Femur (tissue), 1 donor: ENCODE results near the gene ATP13A1.

Experiments
- DNase-seq: peaks from one replicate; pipeline ENCODE4 v3.0.0-alpha.2; 2017

Gene ATP13A1

DNA sequence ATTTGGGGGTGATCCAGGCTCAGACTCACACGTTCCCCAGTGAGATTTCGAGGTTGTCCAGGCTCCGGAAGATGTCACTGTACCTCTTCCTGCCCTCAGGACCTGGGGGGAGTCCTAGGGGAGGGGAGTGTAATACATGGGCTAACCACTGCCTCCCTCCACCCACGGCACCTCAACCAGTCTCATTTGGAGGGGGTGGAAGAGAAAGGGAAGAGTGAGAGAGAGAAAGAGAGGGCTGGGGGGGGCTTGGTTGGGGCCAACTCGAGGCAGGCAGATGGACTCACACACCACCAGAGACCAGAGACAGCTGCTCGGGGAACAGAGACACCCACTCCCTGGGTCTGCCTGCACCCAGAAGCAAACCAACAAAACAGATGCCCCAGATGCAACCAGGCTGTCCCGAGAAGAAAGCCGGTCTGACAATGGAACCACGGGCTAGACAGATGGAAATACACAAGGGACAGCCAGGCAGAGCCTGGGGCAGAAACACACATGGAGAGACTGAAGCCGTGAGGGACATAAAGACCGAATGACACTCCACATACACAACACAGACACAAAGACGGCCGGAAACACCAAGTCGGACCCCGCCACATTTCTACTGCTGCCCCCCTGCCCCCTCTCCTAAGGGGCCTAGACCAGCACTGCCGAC is 20.8 kb downstream of the ATP13A1 start:
- DNase-seq = no peak

DNA sequence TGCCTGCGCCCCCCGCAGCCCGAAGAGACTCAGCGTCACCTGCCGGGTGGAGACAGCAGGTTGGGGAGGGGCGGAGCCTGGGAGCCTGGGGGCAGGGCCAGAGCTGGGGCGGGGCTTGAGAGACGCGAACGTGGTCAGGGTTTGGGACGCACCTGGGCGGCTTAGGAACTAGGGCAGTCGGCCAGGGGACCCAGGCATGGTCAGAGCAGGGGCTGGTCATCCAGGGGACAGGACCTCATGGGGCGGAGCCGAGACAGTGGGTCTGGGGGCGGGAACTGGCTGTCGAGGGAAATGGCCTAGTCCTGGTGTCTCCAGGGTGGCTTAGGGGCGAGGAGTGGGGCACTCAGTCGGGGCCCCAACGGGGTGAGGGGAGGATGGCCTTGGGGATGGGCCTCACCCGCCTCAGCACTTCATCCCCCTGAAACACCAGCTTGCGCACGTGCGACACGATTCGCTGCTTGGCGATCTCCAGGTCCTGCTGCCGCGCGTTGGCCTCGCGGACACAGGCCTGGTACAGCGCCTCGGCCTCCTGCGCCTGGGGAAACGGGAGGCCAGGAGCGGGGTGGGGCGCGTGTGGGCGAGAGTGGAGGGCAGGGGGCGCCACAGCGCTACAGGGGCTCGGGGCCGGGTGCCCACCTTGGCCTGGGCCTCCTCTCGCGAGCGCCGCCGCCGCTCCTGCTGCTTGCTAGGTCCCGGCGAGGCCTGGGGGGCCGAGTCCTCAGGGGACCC is 25.8 kb downstream of the ATP13A1 start:
- DNase-seq = no peak

DNA sequence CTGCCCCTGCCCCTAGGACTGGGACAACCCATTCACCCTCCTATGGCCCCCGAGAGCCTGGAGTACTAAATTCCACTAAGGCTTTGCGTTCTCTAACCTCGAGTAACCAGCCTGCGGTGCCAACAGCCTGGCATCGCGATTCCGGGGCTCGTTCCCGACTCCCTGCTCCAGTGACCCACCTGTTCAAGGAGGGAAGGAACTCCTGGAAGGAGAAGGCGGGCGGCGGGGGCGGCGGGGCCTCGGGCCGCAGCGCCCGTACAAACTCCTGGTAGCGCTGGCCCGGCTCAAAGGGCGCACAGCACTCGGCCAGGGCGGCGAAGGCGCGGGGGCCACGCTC is 26.3 kb downstream of the ATP13A1 start:
- no peak for DNase-seq

DNA sequence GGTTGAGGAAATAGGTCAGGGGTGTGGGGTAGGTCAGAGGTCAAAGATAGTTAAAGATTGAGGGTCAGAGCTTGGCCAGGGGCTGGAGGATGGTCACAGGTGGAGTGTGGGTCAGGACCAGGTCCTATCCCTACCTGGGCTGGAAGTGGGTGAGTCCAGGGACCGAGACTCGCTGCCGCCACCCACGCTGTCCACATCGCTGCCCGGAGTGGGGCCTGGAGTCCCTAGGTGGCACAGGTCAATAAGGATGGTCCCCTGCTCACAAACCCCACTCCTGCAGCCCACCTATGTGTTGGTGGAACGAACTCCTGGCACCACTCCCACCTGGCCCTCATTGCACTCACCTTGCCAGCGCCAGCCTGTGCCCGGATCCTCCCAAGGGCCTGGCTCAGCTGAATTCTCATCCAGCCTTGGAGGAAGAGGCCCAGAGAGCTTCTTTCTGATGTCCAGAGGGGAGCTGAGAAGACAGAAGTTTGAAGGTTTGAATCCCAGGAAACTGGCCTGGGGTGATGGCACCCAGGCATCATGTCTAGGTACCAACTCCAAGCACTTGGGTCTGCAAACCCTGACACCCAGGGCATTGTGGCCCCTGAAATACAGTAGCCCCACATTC is 26.8 kb downstream of the ATP13A1 start:
- no peak for DNase-seq

DNA sequence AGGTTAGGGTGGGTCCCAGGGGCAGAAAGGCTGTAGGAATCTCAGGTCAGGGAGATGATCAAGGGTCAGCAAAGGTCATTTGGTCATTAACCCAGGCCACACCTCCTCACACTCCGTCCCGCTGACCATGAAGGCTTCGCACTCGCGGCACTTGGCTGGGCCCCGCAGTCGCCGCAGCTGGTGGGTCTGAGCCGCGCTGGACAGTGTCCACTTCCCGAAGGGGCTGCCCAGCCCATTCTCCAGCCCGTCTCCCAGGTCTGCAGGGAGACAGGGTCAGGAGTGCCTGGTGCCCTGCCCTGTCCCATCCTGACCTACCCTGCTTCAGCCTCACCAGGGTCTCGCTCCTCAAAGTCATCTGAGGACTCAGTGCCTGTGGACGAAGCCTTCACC is 28.2 kb downstream of the ATP13A1 start:
- no peak for DNase-seq

DNA sequence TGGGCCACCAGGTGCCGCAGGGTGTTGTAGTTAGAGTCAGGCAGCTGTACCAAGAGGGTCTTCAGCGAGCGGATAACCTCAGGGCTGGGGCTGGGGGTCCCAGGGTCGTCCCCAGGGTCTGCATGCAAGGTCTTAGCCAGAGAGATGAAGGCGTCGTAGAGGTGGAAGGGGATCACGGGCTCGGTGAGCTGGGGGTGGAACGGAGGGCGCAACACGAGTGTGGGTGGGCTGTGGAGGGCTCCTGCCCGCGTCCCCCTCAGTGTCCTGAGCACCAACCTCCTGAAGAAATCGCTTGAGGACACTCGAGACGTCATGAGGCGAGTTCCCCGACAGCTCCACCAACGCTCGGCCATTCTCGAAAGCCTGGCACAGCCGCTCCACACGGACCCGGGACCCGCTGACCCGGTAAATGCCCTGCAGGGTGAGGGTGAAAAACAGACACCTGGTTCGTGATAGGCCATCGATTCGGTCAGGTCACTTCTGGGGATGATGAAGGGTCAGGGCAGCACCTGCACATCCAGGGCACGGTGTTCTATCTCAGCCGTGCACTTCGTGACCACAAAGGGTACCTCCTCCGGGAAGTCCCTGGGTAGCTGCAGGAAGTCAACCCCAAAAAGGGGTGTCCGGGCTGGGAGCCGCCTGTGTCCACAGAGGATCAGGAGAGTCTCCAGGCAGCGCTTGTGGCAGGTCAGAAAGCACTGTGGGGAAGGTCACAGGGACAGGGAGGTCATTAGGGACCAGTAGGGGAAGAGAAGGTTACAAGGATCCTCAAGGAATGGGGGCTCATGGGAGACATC is 28.8 kb downstream of the ATP13A1 start:
- DNase-seq = no peak

DNA sequence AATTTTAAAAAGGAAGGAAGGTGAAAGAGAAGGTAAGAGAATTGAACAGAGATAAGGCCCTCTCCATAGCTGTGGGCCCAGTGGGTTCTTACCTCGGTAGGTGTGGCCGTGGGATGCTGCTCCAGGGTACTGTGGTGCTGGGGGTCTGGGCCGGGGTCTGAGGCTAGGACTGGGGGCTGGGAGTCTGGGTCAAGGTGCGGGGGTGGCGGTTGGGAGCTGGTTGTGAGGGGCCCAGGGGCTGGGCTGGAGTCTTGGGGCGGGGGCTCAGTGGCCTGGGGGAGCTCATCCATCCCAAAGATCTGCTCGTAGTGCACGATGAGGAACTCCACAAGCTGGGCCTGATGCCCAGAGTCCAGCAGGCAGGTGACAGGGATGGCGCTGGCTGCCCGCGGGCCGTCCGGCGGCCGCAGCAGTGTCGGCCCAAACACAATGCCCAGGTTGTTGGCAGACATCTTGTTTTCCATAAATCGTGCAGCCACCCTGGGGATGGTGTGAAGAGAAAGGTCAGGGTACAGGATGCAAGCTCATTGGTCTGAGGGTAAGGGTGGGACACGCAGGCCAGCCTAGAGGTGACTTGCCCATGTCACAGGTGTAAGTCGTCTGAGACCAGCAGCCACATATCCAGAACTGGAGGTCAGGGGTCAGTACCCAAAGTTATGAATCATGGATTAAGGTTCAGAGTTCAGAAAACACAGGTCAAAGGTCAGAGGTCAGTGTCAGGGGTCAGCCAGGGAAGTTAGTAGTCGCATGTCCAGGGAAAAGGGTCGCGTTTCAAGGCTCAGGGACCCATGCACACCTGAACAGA is 29.6 kb downstream of the ATP13A1 start:
- DNase-seq = no peak

DNA sequence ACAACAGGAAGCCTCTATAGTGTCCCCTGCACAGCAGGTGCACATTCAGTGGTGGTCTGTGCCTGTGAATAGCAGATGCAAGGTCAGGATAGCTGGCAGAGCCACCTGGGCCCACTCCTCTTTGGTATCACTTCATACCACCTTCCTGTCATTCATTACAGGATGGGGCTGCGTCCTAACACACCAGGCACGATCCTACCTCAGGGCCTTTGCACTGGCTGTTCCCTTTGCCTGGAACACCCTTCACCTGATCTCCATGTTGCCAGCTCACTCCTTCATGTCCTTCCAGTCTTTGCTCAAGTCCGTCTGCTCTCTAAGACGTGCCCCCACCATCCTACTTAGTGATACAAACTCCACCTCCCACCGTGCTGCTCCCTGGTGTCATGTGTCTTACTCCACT is 30.8 kb downstream of the ATP13A1 start:
- no peak for DNase-seq

DNA sequence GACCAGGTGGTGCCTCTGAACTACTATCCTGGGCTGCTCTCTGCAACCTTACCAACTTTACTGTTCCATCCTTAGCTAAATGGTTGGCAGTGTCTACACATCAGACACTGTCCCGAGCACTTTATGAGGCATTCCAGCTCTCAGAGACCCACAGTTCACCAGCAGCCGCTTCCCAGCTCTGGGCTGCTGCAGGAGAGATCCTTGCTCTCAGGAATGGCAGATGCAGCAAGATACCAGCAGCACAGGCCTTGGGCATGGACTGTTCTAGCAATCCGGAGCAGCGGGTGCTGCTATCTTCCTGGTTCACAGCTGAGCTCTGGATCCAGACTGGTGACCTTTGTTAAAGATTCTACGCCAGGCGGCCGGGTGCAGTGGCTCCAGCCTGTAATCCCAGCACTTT is 32.1 kb downstream of the ATP13A1 start:
- DNase-seq = no peak

DNA sequence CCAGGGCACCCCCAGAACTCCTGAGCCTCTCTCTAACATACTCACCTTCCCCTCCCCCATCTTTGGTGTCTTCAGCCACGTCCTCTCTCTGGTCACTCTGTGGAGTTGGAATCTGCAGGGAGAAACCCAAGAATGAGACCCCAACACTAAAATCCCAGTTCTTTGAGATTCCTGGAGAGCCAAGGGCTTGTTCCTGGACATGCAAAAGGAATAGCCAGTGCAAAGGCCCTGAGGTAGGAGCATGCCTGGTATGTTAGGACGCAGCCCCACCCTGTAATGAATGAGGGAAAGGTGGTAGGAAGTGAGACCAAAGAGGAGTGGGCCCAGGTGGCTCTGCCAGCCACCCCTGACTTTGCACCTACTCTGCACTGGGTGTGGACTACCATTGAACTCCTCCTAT is 33.0 kb downstream of the ATP13A1 start:
- DNase-seq = no peak

DNA sequence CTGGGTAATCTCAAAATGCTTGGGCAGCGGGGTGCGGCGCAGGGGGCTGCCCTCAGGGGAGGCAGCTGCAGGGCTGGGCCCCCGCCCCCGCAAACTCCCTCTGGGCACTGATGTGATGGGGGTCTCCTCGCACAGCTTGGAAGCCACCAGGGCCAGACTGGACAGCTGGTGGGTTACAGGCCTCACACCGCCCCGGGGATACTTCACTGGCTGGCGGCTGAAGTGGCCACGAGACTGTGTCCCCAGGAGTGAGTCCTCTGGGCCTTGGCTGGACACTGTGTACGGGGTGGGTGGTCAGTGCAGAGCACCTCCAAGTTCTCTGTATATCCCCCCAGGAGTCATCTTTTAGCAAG is 33.4 kb downstream of the ATP13A1 start:
- DNase-seq = no peak

DNA sequence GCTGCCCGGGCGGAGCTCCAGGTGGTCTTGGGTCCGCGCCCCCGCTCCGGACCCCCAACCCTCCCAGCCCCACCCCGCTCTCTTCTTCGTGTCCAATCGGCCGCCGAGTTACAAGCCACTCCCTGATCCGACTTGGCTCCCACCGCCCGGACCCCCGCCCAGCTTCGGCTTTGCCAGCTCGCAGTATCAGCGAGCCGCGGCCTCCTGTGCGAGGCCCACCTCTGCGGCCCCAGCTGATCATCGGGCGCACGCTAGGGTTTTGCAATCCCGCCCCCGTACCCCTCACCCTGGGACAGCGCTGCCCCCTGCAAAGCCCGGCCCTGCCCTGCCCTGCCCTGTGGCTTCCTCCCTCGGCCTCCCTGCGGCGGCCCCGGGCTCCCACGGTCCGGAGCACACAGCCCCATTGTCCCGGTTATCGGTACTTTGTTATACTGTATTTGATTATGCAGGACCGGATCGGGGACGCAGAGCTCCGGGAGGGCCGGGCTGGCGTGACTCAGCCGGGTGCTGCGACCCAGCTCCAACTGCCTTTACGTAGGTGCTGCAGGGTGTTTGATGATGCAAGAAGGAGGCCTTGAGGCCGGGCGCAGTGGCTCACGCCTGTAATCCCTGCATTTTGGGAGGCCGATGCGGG is 34.9 kb downstream of the ATP13A1 start:
- DNase-seq = no peak

DNA sequence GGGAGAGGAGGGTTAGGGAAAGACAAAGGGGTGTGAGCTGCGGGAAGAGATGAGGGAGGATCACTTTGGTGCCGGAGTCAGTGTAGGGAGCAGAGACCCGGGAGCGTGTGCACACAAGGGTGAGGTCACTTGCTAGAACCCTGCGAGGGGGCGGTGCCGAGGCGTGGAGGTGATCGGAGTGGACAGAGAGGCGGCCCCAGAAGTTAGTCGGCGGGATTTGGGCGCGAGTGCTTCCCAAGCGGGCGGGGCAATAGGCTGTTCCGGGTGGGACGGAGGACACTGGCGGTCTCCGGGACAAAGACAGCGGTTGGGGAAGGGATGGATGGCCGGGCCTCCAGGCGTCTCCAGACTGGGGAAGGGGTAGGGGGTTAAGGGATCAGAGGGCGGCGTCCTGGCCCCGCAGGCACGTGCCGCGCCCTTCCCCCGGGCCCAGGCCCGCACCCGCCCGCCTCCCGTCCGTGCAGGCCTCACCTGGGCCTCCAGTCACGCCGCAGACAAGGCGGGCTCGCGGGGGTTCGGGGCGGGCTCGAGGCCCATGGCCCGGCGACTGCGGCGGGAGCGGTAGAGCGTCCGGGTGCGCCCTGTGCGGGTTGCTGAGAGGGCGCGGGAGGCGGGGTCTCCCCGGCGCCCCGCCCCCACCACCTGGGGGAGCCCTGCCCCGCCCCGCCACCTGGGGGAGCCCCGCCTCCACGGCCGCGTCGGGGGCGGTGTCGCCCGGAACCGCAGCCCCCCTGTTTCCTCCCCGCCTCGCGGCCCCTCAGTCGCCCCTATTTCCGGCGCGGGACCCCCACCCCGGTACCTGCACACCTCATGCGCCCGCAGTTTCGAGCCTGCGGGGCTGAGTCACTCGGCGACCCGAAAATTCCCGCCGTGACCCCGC is 35.6 kb downstream of the ATP13A1 start, which contains the start of gene LPAR2:
TSS of gene LPAR2 (minus strand) at position 600 of the 880 bp plus-strand sequence. CDS start 945 bp downstream, outside the sequence.
- no peak for DNase-seq

DNA sequence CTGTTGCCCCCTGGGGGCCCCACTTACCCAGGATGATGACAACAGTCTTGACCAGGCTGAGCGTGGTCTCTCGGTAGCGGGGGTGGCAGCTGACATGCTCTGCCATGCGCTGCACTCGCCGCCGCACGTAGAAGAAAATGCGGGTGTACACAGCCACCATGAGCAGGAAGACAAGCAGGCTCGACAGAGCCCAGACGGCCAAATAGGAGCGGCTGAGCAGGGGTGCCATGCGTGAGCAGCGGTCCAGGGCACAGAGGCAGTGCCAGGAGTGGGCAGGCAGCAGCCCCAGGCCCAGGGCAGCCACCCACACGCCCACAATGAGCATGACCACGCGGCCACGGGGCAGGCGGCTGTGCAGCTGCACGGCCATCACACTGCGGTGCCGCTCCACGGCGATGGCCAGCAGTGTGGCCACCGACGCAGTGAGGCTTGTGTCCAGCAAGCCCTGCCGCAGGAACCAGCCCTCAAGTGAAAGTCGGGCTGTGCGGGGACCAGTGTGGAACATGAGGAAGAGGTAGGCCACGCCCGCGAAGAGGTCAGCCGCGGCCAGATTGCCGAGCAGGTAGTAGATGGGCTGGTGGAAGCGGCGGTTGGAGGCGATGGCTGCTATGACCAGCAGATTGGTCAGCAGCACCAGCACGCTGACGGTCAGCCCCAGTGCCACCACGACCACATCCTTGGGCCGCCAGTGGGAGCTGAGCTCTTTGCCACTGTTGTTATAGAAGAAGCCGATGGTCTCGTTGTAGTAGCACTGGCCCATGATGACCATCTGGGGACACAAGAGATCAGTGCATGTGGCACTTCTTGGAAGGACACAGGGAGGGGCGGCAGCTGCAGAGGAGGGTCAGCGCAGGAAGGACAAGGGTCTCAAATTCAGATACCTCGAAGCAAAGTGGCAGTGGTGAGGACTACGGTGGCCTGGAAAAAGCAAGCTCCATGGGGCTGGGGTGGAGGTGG is 36.7 kb downstream of the ATP13A1 start:
- DNase-seq = no peak

DNA sequence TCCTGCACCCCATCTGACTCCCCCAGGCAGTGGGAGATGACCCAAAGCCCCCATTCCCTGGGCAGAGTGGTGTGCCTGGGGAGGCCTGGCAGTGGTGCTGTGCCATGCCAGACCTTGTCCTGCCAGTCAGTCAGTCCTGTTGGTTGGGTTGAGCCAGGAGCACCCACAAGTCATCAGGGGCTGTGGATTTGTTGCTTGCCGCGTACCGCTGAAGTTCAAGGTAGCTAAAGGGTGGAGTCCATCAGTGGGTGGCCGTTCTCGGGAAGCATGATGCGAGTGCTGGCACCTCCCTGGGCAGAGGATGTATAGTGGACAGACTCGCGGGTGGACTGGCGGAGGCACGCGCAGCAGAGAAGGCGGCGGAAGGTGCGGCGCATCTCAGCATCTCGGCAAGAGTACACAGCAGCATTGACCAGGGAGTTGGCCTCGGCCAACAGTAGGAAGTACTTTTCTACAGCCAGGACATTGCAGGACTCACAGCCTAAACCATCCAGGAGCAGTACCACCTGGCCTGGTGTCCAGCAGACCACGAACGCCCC is 39.4 kb downstream of the ATP13A1 start:
- DNase-seq = no peak

DNA sequence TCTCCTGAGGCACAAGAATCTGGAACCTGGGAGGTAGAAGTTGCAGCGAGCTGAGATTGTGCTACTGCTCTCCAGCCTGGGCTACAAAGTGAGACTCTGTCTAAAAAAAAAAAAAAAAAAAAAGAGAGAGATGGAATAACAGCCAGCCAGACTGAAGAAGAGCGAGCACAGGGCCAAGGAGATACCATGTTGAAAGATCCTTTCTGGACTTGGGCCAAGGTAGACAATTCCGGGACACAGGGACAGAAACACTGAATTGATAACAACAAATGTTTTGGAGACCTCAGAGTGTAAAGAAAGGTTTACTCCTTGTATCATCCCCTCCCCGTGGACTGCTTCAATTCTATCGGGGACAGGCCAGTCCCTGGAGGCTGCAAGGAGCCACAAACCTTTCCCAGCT is 40.1 kb downstream of the ATP13A1 start:
- no peak for DNase-seq

DNA sequence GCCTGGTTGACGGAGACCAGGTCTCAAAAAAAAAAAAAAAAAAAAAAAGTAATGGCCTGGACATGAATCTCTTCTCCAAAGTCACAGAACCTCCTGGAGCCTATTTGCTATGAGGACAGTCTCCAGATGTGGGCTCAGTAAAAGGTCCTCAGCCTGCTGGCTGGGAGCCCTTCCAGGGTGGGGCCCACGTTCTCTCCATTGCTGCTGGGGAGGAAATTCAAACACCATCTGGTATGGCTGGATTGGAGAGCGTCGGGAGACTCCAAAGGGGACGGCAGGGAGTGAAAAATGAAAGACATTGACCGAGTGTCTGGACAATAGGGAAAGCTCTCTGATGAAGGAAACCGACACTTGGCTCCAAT is 43.6 kb downstream of the ATP13A1 start:
- DNase-seq = no peak

DNA sequence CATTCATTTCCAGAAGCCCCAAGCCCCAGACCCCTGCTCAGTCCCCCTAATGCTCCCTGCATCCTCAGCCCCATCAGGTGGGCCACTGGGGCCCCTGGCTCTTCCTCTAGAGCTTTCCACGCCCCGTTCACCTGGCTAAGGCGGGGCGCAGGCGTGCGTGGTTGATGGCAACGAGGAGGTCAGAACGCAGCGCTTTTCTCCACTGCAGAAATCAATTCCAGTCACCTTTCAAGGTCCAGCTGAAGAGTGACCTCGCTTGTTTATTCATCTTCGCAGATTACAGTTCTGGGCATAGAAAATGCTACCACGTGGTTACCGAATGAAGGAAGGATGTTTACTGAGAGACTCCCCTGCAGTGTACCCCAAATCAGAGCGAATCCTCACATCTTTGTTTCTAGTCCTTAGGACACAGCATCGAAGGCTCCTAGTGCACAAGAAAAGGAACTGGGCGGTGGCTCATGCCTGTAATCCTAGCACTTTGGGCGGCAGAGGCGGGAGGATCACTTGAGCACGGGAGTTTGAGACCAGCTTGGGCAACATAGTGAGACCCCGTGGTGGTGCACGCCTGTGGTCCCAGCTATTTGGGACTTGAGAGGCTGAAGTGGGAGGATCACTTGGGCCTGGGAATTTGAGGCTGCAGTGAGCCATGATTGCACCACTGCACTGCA is 44.2 kb downstream of the ATP13A1 start:
- no peak for DNase-seq
